ENCODE measurements around the gene NEUROG1.
"Not testable (repeated sequence)": the region's sequence is repeated elsewhere in the genome, so short reads cannot be mapped to it uniquely, and the experiment has no call there.

The NEUROG1 gene

GRCh38 chr5:135537271-135537670, 1.5 kb upstream of the NEUROG1 start:
- no peak for DNase-seq (ENCODE audit: low read depth in 2 of 2)

GRCh38 chr5:135535420-135535819, 344 bp downstream of the NEUROG1 start:
- no peak for DNase-seq (ENCODE audit: low read depth in 2 of 2)

DNA sequence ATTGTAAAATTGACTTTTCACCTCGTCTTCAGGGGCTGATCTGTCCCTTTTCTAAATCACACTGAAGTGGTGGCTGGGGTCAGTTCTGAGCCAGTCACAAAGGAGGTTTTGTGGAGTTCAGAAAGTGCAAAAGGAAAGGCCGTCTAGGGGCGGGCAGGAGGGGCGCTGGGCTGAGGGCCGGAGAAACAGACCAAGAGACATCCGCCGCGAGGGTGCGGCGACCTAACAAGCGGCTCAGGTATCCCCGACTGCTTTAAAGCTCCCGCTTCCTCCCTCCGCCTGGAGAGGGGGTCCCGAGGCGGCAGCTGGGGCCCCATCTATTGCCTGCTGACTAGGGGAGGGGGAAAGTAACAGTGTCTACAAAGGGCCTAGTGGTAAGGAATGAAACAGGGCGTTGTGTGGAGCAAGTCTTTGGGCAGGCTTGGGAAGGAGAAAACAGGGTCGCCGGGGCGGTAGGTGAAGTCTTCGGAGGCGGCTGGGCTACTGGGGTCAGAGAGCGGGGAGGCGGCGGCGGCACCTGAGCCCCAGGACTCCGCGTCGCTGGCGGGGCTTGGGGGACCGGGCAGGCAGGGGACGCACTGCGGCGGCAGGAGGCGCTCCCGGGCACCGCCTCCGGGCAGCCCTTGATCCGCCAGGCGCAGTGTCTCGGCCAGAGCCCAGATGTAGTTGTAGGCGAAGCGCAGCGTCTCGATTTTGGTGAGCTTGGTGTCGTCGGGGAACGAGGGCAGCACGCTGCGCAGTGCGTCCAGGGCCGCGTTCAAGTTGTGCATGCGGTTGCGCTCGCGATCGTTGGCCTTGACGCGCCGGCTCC, 950 bp downstream of the NEUROG1 start:
- no peak for DNase-seq (ENCODE audit: low read depth in 2 of 2)

DNA sequence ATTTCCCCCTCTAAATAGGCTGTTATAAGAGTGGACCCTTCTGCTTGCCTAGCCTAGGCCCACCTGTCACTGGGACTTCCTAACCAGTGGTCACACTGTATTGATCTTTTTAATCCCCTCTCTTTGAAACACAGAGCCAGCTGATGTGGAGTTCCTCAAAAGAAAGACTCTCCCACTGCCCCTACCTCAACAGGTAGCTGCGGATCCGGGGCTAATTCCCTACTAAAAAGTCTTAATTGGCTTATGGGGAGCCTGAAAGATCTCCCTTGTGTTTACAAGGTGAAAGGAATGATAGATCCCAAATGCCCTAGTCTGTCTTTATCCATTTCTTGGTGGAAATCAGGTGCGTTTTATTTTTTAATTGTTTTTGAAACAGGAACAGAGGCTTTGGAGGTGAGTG, 2.0 kb downstream of the NEUROG1 start:
- no peak for DNase-seq (ENCODE audit: low read depth in 2 of 2)

GRCh38 chr5:135533334-135533733, 2.4 kb downstream of the NEUROG1 start:
- DNase-seq (ENCODE audit: low read depth in 2 of 2) = no peak

GRCh38 chr5:135529576-135529975, 6.2 kb downstream of the NEUROG1 start:
- not testable (repeated sequence) for DNase-seq (ENCODE audit: low read depth in 2 of 2)

GRCh38 chr5:135526924-135527323, 8.8 kb downstream of the NEUROG1 start:
- no peak for DNase-seq (ENCODE audit: low read depth in 2 of 2)

GRCh38 chr5:135521964-135522363, 13.8 kb downstream of the NEUROG1 start:
- no peak for DNase-seq (ENCODE audit: low read depth in 2 of 2)

GRCh38 chr5:135517631-135518030, 18.1 kb downstream of the NEUROG1 start:
- DNase-seq (ENCODE audit: low read depth in 2 of 2) = no peak

DNA sequence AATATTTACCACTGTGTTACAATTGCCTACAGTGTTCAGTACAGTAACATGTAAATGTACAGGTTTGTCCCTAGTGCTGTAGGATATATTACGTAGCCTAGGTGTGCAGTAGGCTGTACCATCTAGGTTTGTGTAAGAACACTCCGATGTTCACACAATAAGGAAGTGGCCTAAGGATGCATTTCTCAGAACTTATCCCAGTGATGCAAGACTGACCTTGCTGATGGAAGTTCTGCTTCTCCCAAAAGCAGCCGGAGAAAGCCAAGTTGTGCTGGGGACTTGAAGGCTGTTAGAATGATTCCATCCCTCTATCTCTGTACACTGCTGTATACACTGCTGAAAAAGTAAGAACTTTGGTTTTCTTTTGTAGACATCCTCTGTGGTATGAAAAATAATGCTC, 21.6 kb downstream of the NEUROG1 start:
- no peak for DNase-seq (ENCODE audit: low read depth in 2 of 2)

DNA sequence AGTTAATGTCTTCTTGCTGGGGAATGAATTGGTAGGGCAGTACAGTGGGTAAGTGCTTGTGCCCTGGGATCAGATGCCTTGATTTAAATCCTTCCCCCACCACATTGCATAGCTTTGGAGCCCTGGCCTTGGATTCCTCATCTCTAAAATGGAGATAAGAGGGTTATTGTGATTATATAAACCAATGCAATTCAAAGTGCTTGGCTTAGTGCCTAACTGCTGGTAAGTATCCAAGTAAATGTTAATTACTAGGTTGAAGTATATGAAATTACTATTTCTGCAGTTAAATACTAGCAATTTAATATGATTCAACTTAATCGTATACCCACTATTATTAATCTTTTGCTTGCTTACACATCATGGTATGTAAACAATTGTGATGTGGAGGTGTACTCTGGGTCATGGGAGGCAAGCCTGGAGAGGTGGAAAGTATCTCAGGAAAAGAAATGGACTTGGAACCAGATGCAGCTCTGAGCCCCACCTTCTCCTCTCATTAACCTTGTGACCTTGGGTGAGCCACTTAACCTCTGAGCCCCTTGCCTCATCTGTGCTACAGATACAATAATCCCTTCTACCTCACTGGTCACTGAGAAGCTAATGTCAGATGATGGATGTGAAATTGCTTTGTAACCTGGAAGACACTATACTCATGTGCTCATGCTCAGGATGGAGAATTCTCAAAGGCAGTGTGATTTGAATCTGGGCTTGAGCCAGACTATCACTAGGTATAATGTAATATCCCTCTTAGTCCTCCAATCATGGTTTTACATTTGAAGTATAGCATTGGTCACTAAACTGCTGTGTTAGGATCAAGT, 23.8 kb downstream of the NEUROG1 start:
- no peak for DNase-seq (ENCODE audit: low read depth in 2 of 2)

DNA sequence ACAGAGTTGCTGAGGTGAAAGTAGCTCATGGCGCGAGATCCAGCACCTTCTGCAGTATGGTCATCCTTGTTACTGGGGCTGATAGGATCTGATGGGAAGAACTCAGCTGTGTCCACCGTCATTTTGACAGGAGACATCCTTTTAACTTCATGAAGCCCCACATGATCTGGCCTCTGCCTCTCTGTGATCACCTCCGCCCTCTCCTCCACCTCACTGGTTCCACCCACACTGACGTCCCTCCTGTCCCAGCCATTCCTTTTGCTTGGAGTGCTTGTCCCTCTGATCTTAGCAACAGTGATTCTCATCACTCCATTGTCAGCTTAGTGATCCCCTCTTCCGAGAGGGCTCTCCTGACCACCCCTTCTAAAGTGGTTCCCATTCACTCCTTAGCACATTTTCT, 25.8 kb downstream of the NEUROG1 start:
- no peak for DNase-seq (ENCODE audit: low read depth in 2 of 2)

DNA sequence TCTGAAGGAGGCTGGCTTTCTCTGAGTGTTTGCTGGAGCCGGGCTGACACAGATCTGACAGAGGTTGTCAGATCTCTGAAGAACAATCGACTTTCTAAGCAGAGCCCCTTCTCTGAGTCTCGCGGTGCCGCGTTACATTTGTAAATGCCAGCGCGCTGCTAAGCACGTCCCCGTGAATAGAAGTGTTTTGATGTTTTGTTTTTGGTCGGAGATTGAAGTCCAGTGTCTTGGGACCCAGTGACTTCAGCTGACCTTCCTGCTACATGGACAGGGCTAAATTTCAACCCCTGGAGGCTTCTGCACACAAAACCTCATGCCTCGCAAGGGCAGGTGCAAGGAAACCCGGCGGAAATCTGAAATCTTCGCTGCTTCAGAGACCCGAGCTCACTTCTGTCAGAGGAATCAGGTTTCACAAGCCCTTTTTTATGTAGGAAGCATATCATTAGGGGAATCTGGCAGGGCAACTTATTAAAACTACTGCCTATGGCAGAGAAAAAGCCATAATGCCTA, 27.2 kb downstream of the NEUROG1 start:
- no peak for DNase-seq (ENCODE audit: low read depth in 2 of 2)

DNA sequence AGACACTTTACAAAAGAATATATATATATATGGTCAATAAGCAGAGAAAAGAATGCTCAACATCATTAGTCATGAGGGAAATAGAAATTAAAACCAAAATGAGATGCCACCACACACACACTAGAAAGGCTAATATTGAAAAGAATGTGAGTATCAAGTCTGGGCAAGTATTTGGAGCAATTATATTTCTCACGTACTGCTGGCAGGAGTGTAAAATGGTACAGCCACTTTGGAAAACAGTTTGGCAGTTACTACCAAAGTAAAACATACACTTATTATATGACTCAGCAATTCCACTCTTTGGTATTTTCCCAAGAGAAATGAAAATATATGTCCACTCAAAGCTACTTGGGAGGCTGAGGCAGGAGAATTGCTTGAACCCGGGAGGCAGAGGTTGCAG, 29.8 kb downstream of the NEUROG1 start:
- DNase-seq (ENCODE audit: low read depth in 2 of 2) = no peak

DNA sequence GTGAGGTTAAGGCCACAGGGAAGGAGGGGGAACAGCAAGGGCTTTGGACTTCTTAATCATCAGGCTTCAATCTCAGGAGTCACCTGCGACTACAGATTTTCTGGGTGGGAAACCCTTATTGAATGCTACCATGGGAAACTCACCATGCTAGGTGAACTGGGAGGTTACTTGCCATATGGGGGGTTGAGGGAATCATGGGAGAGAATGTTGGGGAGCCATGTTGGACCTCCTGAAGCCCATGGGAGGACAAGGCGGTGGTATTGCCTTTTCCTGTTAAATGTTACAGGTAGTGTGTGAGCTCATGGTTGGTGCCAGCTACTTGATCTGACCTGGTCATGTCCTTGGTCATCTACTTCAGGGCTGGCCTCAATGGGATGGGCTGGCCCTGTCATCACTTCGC, 31.4 kb downstream of the NEUROG1 start:
- DNase-seq (ENCODE audit: low read depth in 2 of 2) = no peak

DNA sequence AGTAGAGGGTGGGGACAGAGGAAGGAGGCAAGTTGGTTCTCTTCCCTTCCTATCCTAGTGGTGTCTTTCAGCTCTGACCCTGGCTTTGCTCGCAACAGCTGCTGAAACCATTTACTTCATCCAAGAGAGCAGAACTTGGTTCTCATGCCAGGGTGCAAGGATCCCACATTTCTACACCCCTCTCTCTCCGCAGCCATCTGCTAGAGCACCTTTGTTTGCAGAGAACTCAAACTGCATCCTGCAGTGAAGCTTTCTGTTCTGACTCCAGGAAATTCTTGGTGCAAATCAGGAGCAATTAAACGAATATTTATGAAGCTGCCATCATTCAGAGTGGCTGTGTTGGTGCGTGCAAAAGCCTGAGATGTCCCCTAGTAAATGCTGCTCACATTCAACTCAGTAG, 31.9 kb downstream of the NEUROG1 start:
- no peak for DNase-seq (ENCODE audit: low read depth in 2 of 2)

DNA sequence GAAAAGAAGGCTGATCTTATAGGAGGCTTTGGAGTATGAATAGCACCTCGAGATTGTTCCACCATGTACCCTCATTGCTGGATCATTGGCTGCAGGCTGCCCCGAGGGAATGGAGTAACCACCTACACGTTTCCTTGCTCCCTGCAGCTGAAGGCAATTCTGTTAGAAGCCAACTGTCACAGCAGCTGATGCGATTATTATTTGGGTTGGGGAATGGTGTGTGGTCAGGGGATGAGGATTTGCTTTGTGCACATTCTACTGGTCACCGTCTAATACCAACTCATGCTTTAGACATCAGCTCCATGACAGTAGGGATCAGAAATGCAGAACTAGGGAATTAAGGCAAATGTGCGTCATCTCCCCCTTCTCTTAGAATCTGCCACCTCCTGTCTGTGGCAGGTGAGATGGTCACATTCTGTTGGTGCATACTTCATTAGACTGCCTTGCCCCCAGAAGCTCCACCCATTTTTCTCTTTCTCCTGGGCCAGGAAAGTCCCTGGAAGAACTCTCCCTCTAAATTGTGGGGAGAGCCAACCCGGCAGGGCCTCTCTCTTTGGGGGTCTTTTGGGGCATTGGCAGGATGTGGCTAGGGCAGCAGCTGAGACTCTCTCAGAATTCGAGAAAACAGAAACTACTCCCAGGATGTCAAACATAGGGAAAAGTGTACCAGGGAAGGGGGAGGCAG, 32.8 kb downstream of the NEUROG1 start:
- no peak for DNase-seq (ENCODE audit: low read depth in 2 of 2)

DNA sequence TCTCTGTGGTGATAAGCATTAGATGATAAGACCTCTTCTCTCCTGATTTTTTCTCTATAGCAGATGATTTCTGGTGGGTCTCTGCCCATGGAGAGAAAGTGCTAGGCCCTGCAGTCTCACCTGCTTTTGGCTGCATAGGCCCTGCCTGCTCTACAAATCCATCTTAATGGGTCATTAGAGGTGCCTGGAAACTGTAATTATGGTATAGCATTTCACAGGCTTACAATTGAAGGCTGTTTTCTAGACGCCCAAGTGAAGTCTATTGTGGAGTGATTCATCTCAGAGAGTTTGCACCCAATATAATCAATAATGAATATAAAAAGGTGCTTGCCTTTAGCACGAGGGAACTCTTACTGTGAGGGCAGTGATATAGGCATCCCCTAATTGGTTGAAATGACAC, 33.8 kb downstream of the NEUROG1 start:
- no peak for DNase-seq (ENCODE audit: low read depth in 2 of 2)

DNA sequence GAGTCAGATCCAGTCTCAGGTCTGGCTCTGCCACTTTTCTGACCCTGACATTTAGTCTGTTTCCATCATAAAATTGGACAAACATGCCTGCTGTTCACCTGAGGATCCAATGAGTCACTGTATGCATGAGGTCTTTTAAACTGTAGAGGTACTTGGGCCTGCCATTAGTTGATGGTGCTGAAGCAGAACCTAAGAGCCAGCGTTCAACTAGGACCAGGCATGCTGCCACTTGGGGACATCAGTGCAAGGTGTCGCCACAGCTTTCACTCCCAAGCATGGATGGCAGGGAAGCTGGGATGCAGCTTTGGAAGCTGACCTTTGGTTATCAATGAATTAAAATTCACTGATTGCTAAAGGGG, 37.1 kb downstream of the NEUROG1 start:
- no peak for DNase-seq (ENCODE audit: low read depth in 2 of 2)

DNA sequence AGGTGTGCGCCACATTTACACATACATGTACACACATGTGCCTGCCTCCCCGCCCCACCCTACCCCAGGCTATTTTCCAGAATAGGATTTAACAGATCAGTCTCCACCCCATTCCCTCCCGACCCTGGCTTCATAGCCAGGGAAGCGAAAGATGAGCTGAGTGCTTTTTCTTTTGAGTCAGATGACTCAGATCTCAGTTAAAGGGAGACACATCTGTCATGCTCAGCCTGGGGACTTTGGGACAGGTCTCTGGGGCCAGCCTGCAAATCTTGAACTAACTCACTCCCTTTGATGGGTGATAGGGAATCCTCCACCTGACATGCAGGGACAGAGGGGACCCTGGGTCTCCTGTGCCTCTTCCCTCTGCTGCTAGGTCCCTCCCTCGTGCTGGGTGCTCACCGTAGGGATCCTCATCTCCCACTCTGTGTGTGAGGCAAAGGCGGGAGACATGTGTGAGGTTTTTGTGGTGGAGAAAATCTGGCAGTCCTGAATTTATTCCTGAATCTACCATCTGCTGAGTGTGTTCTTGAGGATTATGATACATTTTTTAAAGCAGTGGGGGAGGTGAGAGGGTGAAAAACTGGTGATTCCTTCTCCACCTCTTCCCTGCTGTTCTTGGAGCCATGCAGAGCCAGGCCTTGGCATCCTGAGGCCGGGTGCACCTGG, 37.7 kb downstream of the NEUROG1 start:
- no peak for DNase-seq (ENCODE audit: low read depth in 2 of 2)

- DNase-seq (ENCODE audit: low read depth in 2 of 2) = not testable (repeated sequence)
These were observed 40.2 kb downstream of the NEUROG1 start for GRCh38 chr5:135495531-135495930.

- DNase-seq (ENCODE audit: low read depth in 2 of 2) = no peak
These were observed 41.6 kb downstream of the NEUROG1 start for GRCh38 chr5:135494196-135494595.
